GM10266 (cell line): ENCODE data around the gene MAP2K3.

Experiments
- DNase-seq: peaks from one replicate; pipeline ENCODE4 v3.0.0; 2012; ENCODE audit errors: extremely low spot score
- CTCF ChIP-seq: IDR thresholded peaks from 2 replicates; pipeline ENCODE4 v1.5.1; 2012; ENCODE audit warnings: mild to moderate bottlenecking, low read depth; ENCODE audit not compliant: control insufficient read depth, insufficient read depth; ENCODE audit errors: missing control alignments

The MAP2K3 gene

DNA sequence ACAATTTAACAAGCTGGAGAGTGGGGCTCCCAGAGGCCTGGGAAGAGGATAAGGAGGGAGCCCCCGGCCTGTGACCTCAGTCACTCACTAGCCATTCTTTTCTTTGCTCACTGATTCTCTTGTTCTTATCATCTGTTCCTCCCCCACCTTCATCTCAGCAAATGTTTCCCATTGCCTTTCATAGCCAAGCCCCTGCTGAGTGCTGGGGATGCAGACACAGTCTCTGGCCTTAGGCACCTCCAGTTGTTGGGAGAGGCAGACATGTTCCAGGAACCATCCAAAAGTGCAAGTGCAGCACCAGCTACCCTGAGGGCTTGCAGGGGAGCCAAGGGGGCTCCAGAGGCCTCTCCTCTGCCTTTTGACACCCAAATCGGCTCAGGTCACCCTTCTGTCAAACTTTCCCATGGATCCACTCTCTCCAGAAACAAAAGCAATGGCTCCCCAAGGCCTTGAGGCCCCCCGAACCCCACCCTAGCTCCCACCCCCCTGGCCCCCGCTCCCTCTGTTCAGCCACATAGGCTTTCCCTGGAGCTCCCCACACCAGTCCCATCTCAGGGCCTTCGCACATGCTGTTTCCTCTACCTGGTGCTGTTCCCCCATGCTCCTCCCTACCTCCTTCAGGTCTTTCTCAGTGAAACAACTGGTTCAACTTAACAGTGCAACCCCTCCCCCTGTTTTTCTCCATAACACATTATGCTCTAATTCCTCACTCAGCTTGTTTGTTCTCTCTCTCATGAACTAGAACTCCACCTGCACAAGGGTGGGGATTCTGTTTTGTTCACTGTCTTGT lies 76.7 kb downstream of the MAP2K3 start:
- no peak for TF ChIP-seq CTCF
- DNase-seq: no peak

GRCh38 chr17:21362331-21362931 lies 77.9 kb downstream of the MAP2K3 start:
- no peak for DNase-seq
- TF ChIP-seq CTCF: no peak

- DNase-seq: no peak
- TF ChIP-seq CTCF: no peak
Observed at GRCh38 chr17:21363776-21364642, 79.5 kb downstream of the MAP2K3 start.
